ENCODE data around the gene CHRNB2.

GRCh38 chr1:154581766-154582165 lies 14.2 kb downstream of the CHRNB2 start:
- TF ChIP-seq POLR2AphosphoS5 (IDR thresholded peaks at IDR 0.05) (no peak), CTCF (IDR thresholded peaks at IDR 0.05) (no peak), EP300 (IDR thresholded peaks at IDR 0.05; ENCODE audit: low read depth) (no peak)
